Natural killer cell (primary cell): ENCODE data around the gene NSUN4. TPM values are rescaled to one million over a fixed set of nuclear protein-coding genes. Genes with fewer than 3 reads are reported as not detected.

ENCODE experiments used
- ATAC-seq, 3 donors: fragments of 150-1000 bp in 2 of 3; fragments of 200-7000 bp in 1 of 3; cut with Tn5 transposase; 1 replicate in 1 of 3; 2 replicates in 2 of 3; pipeline ENCODE4 v1.10.0; 2021; ENCODE audit warnings: mild to moderate bottlenecking in 2 of 3, moderate library complexity in 2 of 3
- DNase-seq, 2 donors: peaks; one replicate each; pipeline versions ENCODE4 v3.0.0 to v3.0.0-alpha.2; 2013 to 2021; ENCODE audit warnings: mixed read lengths in 1 of 2
- H3K27ac ChIP-seq: one replicate; pipeline ENCODE4 v1.5.1; 2013; ENCODE audit warnings: mild to moderate bottlenecking, low read length
- H3K27me3 ChIP-seq: one replicate; pipeline ENCODE4 v1.6.1; 2013; ENCODE audit warnings: low read length; ENCODE audit not compliant: control insufficient read depth, insufficient read depth
- H3K36me3 ChIP-seq: one replicate; pipeline ENCODE4 v1.6.1; 2013; ENCODE audit warnings: low read length; ENCODE audit not compliant: control insufficient read depth, insufficient read depth
- H3K4me1 ChIP-seq: one replicate; pipeline ENCODE4 v1.6.1; 2013; ENCODE audit warnings: low read length; ENCODE audit not compliant: control insufficient read depth, insufficient read depth
- H3K4me3 ChIP-seq: one replicate; pipeline ENCODE4 v1.5.1; 2013; ENCODE audit warnings: low read length
- H3K9me3 ChIP-seq: one replicate; pipeline ENCODE4 v1.6.1; 2013; ENCODE audit warnings: low read length; ENCODE audit not compliant: control insufficient read depth, insufficient read depth
- H3K27ac Mint-ChIP-seq, 2 donors: one replicate each; pipeline ENCODE4 v1.8.0; 2022; ENCODE audit warnings: mild to moderate bottlenecking in 2 of 2, mixed read lengths in 2 of 2, moderate library complexity in 1 of 2
- H3K27me3 Mint-ChIP-seq, 2 donors: one replicate each; pipeline ENCODE4 v1.8.0; 2022; ENCODE audit warnings: low read depth in 2 of 2, mixed read lengths in 2 of 2
- H3K36me3 Mint-ChIP-seq: one replicate; pipeline ENCODE4 v1.8.0; 2022; ENCODE audit warnings: mixed read lengths
- H3K4me1 Mint-ChIP-seq, 2 donors: one replicate each; pipeline ENCODE4 v1.8.0; 2022; ENCODE audit warnings: mixed read lengths in 2 of 2
- H3K4me3 Mint-ChIP-seq: one replicate; pipeline ENCODE4 v1.8.0; 2022; ENCODE audit warnings: mild to moderate bottlenecking, moderate library complexity, mixed read lengths
- H3K9me3 Mint-ChIP-seq, 2 donors: one replicate each; pipeline ENCODE4 v1.8.0; 2022; ENCODE audit warnings: mixed read lengths in 2 of 2
- WGBS: methylation state at CpG from one replicate; pipeline ENCODE4 v1.1.7; 2013; ENCODE audit warnings: missing lambda C conversion rate; ENCODE audit not compliant: insufficient coverage; 5-methylcytosine and 5-hydroxymethylcytosine counted together
- intact Hi-C: fragments of 100-400 bp; cut with micrococcal nuclease; formaldehyde crosslinking; loops from one replicate; pipeline ENCODE4 v1.14.2; 2022
- total RNA-seq, 4 donors: library from RNA; stranded (reverse); fragments of 120-200 nt in 1 of 4; gene quantifications; one replicate each; pipeline versions ENCODE4 v1.2.3 to v1.2.4, GENCODE V29; 2013 to 2022
- TF ChIP-seq, protein P1 (sequence below): fragments of 200-600 bp; IDR thresholded peaks from one replicate; pipeline ENCODE4 v1.8.0; 2022; ENCODE audit warnings: antibody characterized with exemption

The NSUN4 gene
- total RNA-seq, 3 donors from 2014 or later (not counting 1 experiment from before 2014, with no cell fraction given) = 25.9 to 41.0 (median 36.3) TPM

DNA sequence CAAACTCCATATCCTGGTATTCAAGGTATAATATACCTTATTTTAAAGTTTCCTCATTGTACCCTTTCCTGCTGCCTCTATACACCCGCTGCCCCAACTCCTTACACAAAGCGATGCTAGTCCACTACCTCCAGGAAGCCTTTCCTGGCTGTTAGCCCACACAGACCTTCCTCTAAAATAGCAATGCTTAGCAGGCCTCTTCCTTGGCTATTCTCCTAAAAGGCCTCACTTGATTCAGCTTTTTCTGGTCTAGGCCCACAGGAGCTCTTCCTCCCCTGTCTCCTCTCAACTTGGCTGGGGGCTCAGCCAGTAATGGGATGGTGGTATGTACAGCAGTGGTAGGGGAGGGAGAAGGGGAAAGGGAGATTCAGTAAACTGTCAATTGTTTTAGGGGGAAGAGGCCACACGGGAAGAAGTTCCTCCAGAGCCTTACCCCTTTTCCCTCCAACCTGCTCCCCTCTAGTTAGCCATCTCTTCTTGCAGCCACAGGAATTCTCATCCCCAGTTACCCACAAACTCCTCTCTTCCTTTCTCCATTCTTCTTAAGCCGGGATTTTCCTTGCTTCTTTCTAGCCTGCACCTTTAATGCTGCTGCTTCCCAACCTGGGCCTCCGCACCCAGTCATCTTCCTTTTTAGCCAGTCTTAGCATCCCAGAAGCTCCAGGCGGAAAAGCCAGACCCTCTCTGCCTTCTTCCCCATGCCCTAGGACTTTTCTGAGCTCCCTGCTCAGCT, 39.8 kb upstream of the NSUN4 start:
- Histone ChIP-seq H3K27me3 (no peaks in the 10 kb centered on the region), H3K36me3 (peaks cover 12% of the 10 kb centered on the region), H3K4me1 (peaks cover 33% of the 10 kb centered on the region), H3K9me3 (no peaks in the 10 kb centered on the region), H3K27ac (peak overlapping the region; percentile 89), H3K4me3 (no peak overlapping the region)
- ATAC-seq (no peak), DNase-seq (no peak)
- Mint-ChIP-seq H3K36me3 (peaks cover 9% of the 10 kb centered on the region), H3K27ac (peak overlapping the region; percentile 96 to 99), H3K27me3 (no peaks in the 10 kb centered on the region), H3K9me3 (no peaks in the 10 kb centered on the region), H3K4me3 (peak overlapping the region; percentile 98), H3K4me1 (peaks cover 22 to 41% of the 10 kb centered on the region in 2 donors)
- TF ChIP-seq, protein P1, sequence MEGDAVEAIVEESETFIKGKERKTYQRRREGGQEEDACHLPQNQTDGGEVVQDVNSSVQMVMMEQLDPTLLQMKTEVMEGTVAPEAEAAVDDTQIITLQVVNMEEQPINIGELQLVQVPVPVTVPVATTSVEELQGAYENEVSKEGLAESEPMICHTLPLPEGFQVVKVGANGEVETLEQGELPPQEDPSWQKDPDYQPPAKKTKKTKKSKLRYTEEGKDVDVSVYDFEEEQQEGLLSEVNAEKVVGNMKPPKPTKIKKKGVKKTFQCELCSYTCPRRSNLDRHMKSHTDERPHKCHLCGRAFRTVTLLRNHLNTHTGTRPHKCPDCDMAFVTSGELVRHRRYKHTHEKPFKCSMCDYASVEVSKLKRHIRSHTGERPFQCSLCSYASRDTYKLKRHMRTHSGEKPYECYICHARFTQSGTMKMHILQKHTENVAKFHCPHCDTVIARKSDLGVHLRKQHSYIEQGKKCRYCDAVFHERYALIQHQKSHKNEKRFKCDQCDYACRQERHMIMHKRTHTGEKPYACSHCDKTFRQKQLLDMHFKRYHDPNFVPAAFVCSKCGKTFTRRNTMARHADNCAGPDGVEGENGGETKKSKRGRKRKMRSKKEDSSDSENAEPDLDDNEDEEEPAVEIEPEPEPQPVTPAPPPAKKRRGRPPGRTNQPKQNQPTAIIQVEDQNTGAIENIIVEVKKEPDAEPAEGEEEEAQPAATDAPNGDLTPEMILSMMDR = no peak
- 72% methylated on average over 6 of the region's 6 CpGs for WGBS
- intact Hi-C loops = no loop called here

GRCh38 chr1:46301406-46301807, 39.2 kb upstream of the NSUN4 start:
- peak overlapping the region; percentile 89 for H3K27ac ChIP-seq
- Mint-ChIP-seq H3K9me3 (no peaks in the 10 kb centered on the region), H3K27ac (peak overlapping the region; percentile 96 to 99), H3K36me3 (peaks cover 9% of the 10 kb centered on the region), H3K4me3 (peak overlapping the region; percentile 98), H3K4me1 (peaks cover 22 to 41% of the 10 kb centered on the region in 2 donors), H3K27me3 (no peaks in the 10 kb centered on the region)
- peak overlapping the region; percentile 72 for H3K4me3 ChIP-seq
- no peaks in the 10 kb centered on the region for H3K9me3 ChIP-seq
- no peaks in the 10 kb centered on the region for H3K27me3 ChIP-seq
- 27% methylated on average over 17 of the region's 17 CpGs for WGBS
- peaks cover 33% of the 10 kb centered on the region for H3K4me1 ChIP-seq
- H3K36me3 ChIP-seq = peaks cover 10% of the 10 kb centered on the region
- no peak for DNase-seq
- no peak for ATAC-seq
- intact Hi-C loops = no loop called here
- TF ChIP-seq, protein P1 = no peak

- Histone ChIP-seq H3K9me3 (no peaks in the 10 kb centered on the region), H3K4me3 (peak overlapping the region; percentile 72), H3K36me3 (peaks cover 4% of the 10 kb centered on the region), H3K27me3 (no peaks in the 10 kb centered on the region), H3K27ac (peak overlapping the region; percentile 89), H3K4me1 (peaks cover 33% of the 10 kb centered on the region)
- Mint-ChIP-seq H3K4me3 (peak overlapping the region; percentile 98), H3K27me3 (no peaks in the 10 kb centered on the region), H3K9me3 (no peaks in the 10 kb centered on the region), H3K36me3 (peaks cover 4% of the 10 kb centered on the region), H3K27ac (peak overlapping the region; percentile 96 to 99), H3K4me1 (peaks cover 22 to 41% of the 10 kb centered on the region in 2 donors)
- under 1% methylated on average over 79 of the region's 79 CpGs for WGBS
- TF ChIP-seq, protein P1 = peak; percentile 25
- ATAC-seq (peak; percentile 24 to 34 (median 28)), DNase-seq (peak; percentile 62 to 67)
- intact Hi-C loops = loop anchor here (2.0 kb wide), 1 partner anchor 47 kb away; no protein-coding TSS in a partner anchor
Observed at GRCh38 chr1:46301808-46302640, 38.6 kb upstream of the NSUN4 start.
